CD4-positive, alpha-beta memory T cell (primary cell): ENCODE measurements around the gene HOMER2. TPM values are rescaled to one million over a fixed set of nuclear protein-coding genes. Genes with fewer than 3 reads are reported as not detected.
"Not testable (repeated sequence)": the region's sequence is repeated elsewhere in the genome, so short reads cannot be mapped to it uniquely, and the experiment has no call there.

Experiments used
- CTCF ChIA-PET: fragments of 350-600 bp; sonication (Branson Sonifier 250); formaldehyde crosslinking; loops from one replicate; lab custom pipeline; 2021; ENCODE audit warnings: inconsistent platforms; ENCODE audit not compliant: partially characterized antibody; lab: Charles Lee
- POLR2A ChIA-PET: fragments of 350-600 bp; sonication (Branson Sonifier 250); formaldehyde crosslinking; loops from one replicate; lab custom pipeline; 2021; ENCODE audit not compliant: partially characterized antibody; lab: Charles Lee
- DNase-seq, 5 donors: peaks; one replicate each; pipeline versions ENCODE4 v3.0.0 to v3.0.0-alpha.2; 2020 to 2022; ENCODE audit warnings: mixed read lengths in 1 of 5
- H3K27ac ChIP-seq: one replicate; pipeline ENCODE4 v1.7.0; 2013; ENCODE audit warnings: low read depth, low read length
- H3K27me3 ChIP-seq: 2 replicates; pipeline ENCODE4 v1.7.0; 2013; ENCODE audit warnings: mild to moderate bottlenecking, low read length, moderate library complexity; ENCODE audit not compliant: insufficient read depth
- H3K36me3 ChIP-seq: 2 replicates; pipeline ENCODE4 v1.7.0; 2013; ENCODE audit warnings: mild to moderate bottlenecking, low read length, moderate library complexity; ENCODE audit not compliant: insufficient read depth
- H3K4me1 ChIP-seq: 2 replicates; pipeline ENCODE4 v1.7.0; 2013; ENCODE audit warnings: mild to moderate bottlenecking, low read length, moderate library complexity; ENCODE audit not compliant: insufficient read depth
- H3K4me3 ChIP-seq, 2 donors: one replicate each; pipeline ENCODE4 v1.7.0; 2013; ENCODE audit warnings: low read length in 2 of 2, mild to moderate bottlenecking in 1 of 2
- H3K9me3 ChIP-seq, 2 donors: one replicate each; pipeline ENCODE4 v1.7.0; 2013; ENCODE audit warnings: low read length in 2 of 2, control low read depth in 1 of 2; ENCODE audit not compliant: control insufficient read depth in 1 of 2
- H3K27ac Mint-ChIP-seq, 7 donors: one replicate each; pipeline ENCODE4 v1.8.0; 2020 to 2021; ENCODE audit warnings: mixed read lengths in 7 of 7, mild to moderate bottlenecking in 6 of 7, inconsistent platforms in 3 of 7, moderate library complexity in 3 of 7
- H3K27me3 Mint-ChIP-seq, 2 donors: one replicate each; pipeline ENCODE4 v1.8.0; 2020 to 2021; ENCODE audit warnings: mixed read lengths in 2 of 2
- H3K36me3 Mint-ChIP-seq, 2 donors: one replicate each; pipeline ENCODE4 v1.8.0; 2020 to 2021; ENCODE audit warnings: mixed read lengths in 2 of 2, inconsistent platforms in 1 of 2, mild to moderate bottlenecking in 1 of 2
- H3K4me1 Mint-ChIP-seq, 4 donors: one replicate each; pipeline ENCODE4 v1.8.0; 2020 to 2021; ENCODE audit warnings: mixed read lengths in 4 of 4, mild to moderate bottlenecking in 1 of 4
- H3K4me3 Mint-ChIP-seq, 8 donors: one replicate each; pipeline ENCODE4 v1.8.0; 2020 to 2021; ENCODE audit warnings: mixed read lengths in 8 of 8, mild to moderate bottlenecking in 7 of 8, moderate library complexity in 6 of 8, inconsistent platforms in 3 of 8
- H3K9me3 Mint-ChIP-seq, 8 donors: one replicate each; pipeline ENCODE4 v1.8.0; 2020 to 2021; ENCODE audit warnings: mixed read lengths in 8 of 8, mild to moderate bottlenecking in 5 of 8, inconsistent platforms in 3 of 8, moderate library complexity in 1 of 8
- intact Hi-C: fragments of 100-400 bp; cut with micrococcal nuclease; formaldehyde crosslinking; loops from one replicate; pipeline ENCODE4 v1.15.1; 2023
- polyA plus RNA-seq, 2 donors: library from polyadenylated mRNA; unstranded; fragments of 300-500 nt; fragmentation: Illumina TruSeq; gene quantifications; one replicate each; pipeline ENCODE4 v1.2.3, GENCODE V29; 2021
- total RNA-seq, 2 experiments: library from RNA; stranded (reverse); gene quantifications; one replicate each; pipeline ENCODE4 v1.2.3, GENCODE V29; 2021

The HOMER2 gene
- total and polyA plus RNA-seq, 4 experiments from 2014 or later = 1.5 to 6.5 (median 6.1) TPM; not detected in 1

GRCh38 chr15:82943176-82943575 lies 9.3 kb downstream of the HOMER2 start:
- Mint-ChIP-seq H3K4me1 (no peaks in the 10 kb centered on the region), H3K4me3 (no peak overlapping the region), H3K27me3 (peaks cover 17 to 23% of the 10 kb centered on the region in 2 donors), H3K9me3 (peaks cover 0 to 4% (median under 1%) of the 10 kb centered on the region in 8 donors), H3K36me3 (peaks cover 0 to 4% of the 10 kb centered on the region in 2 donors), H3K27ac (peak overlapping the region in 1 of 7 donors; percentile 24)
- ChIA-PET CTCF (interaction anchor here (1.0 to 1.2 kb wide), 2 partner anchors 19 to 57 kb away, joined by 3 read pairs; no protein-coding TSS in a partner anchor), POLR2A (no interaction called here)
- Histone ChIP-seq H3K4me1 (no peaks in the 10 kb centered on the region), H3K9me3 (no peaks in the 10 kb centered on the region), H3K4me3 (no peak overlapping the region), H3K27me3 (peaks cover 4% of the 10 kb centered on the region), H3K27ac (no peak overlapping the region), H3K36me3 (no peaks in the 10 kb centered on the region)
- no peak for DNase-seq
- intact Hi-C loops = no loop called here

- Histone ChIP-seq H3K36me3 (no peaks in the 10 kb centered on the region), H3K27ac (no peak overlapping the region), H3K4me1 (no peaks in the 10 kb centered on the region), H3K9me3 (no peaks in the 10 kb centered on the region), H3K27me3 (peaks cover 4% of the 10 kb centered on the region), H3K4me3 (no peak overlapping the region)
- ChIA-PET POLR2A (no interaction called here), CTCF (interaction anchor here (1.0 kb wide), 1 partner anchor 19 kb away, joined by 3 read pairs; no protein-coding TSS in a partner anchor)
- peaks cover 17 to 22% of the 10 kb centered on the region in 2 donors for H3K27me3 Mint-ChIP-seq
- peaks cover 0 to 4% (median under 1%) of the 10 kb centered on the region in 8 donors for H3K9me3 Mint-ChIP-seq
- H3K27ac Mint-ChIP-seq = no peak overlapping the region
- H3K36me3 Mint-ChIP-seq = peaks cover 0 to 4% of the 10 kb centered on the region in 2 donors
- no peak overlapping the region for H3K4me3 Mint-ChIP-seq
- DNase-seq = no peak
- H3K4me1 Mint-ChIP-seq = no peaks in the 10 kb centered on the region
- intact Hi-C loops = no loop called here
These were observed 9.8 kb downstream of the HOMER2 start for GRCh38 chr15:82942691-82943090.

GRCh38 chr15:82939678-82940077 lies 12.8 kb downstream of the HOMER2 start:
- H3K4me3 ChIP-seq, H3K9me3 ChIP-seq, H3K4me3 Mint-ChIP-seq, POLR2A ChIA-PET, DNase-seq, H3K4me1 ChIP-seq, H3K36me3 ChIP-seq, H3K9me3 Mint-ChIP-seq, H3K4me1 Mint-ChIP-seq, H3K27ac Mint-ChIP-seq, H3K36me3 Mint-ChIP-seq, H3K27me3 ChIP-seq, H3K27ac ChIP-seq, intact Hi-C loops: not testable (repeated sequence)
- peaks cover 8 to 20% of the 10 kb centered on the region in 2 donors for H3K27me3 Mint-ChIP-seq
- CTCF ChIA-PET = interaction anchor here (0.5 kb wide), 1 partner anchor 214 kb away, joined by 3 read pairs; no protein-coding TSS in a partner anchor

GRCh38 chr15:82937712-82938058 lies 14.8 kb downstream of the HOMER2 start:
- Mint-ChIP-seq H3K9me3 (peaks cover 0 to 4% (median 0%) of the 10 kb centered on the region in 8 donors), H3K27ac (no peak overlapping the region), H3K4me1 (peaks cover 0 to 2% (median 0%) of the 10 kb centered on the region in 4 donors), H3K27me3 (peaks cover 5 to 15% of the 10 kb centered on the region in 2 donors), H3K4me3 (no peak overlapping the region), H3K36me3 (peaks cover 0 to 4% of the 10 kb centered on the region in 2 donors)
- intact Hi-C loops = no loop called here
- no peaks in the 10 kb centered on the region for H3K27me3 ChIP-seq
- no peaks in the 10 kb centered on the region for H3K9me3 ChIP-seq
- no peaks in the 10 kb centered on the region for H3K36me3 ChIP-seq
- H3K4me3 ChIP-seq = no peak overlapping the region
- H3K4me1 ChIP-seq = no peaks in the 10 kb centered on the region
- ChIA-PET CTCF (no interaction called here), POLR2A (no interaction called here)
- no peak overlapping the region for H3K27ac ChIP-seq
- no peak for DNase-seq

- POLR2A ChIA-PET = no interaction called here
- Histone ChIP-seq H3K27ac (no peak overlapping the region), H3K4me1 (no peaks in the 10 kb centered on the region), H3K9me3 (no peaks in the 10 kb centered on the region), H3K27me3 (no peaks in the 10 kb centered on the region), H3K36me3 (no peaks in the 10 kb centered on the region), H3K4me3 (no peak overlapping the region)
- no peak overlapping the region for H3K27ac Mint-ChIP-seq
- H3K9me3 Mint-ChIP-seq = peaks cover 0 to 4% (median 0%) of the 10 kb centered on the region in 8 donors
- H3K4me3 Mint-ChIP-seq = no peak overlapping the region
- CTCF ChIA-PET = no interaction called here
- peaks cover 5 to 15% of the 10 kb centered on the region in 2 donors for H3K27me3 Mint-ChIP-seq
- DNase-seq = no peak
- peaks cover 0 to 2% (median 0%) of the 10 kb centered on the region in 4 donors for H3K4me1 Mint-ChIP-seq
- H3K36me3 Mint-ChIP-seq = peaks cover 0 to 4% of the 10 kb centered on the region in 2 donors
- intact Hi-C loops = no loop called here
These were observed 15.4 kb downstream of the HOMER2 start for GRCh38 chr15:82936966-82937711.

- H3K9me3 Mint-ChIP-seq = peaks cover 0 to 4% (median 0%) of the 10 kb centered on the region in 8 donors
These were observed 17.1 kb downstream of the HOMER2 start for GRCh38 chr15:82935382-82935781.

GRCh38 chr15:82934100-82934880 lies 18.2 kb downstream of the HOMER2 start:
- H3K36me3 ChIP-seq = no peaks in the 10 kb centered on the region
- no peaks in the 10 kb centered on the region for H3K27me3 ChIP-seq
- intact Hi-C loops = no loop called here
- DNase-seq = no peak
- H3K9me3 ChIP-seq = no peaks in the 10 kb centered on the region
- peak overlapping the region in 1 of 7 donors; percentile 23 for H3K27ac Mint-ChIP-seq
- peaks cover 2 to 9% of the 10 kb centered on the region in 2 donors for H3K27me3 Mint-ChIP-seq
- ChIA-PET POLR2A (no interaction called here), CTCF (no interaction called here)
- H3K4me3 Mint-ChIP-seq = no peak overlapping the region
- peaks cover 0 to 4% of the 10 kb centered on the region in 2 donors for H3K36me3 Mint-ChIP-seq
- H3K9me3 Mint-ChIP-seq = peaks cover 0 to 4% (median 0%) of the 10 kb centered on the region in 8 donors
- peaks cover 0 to 2% (median 0%) of the 10 kb centered on the region in 4 donors for H3K4me1 Mint-ChIP-seq
- no peak overlapping the region for H3K27ac ChIP-seq
- no peaks in the 10 kb centered on the region for H3K4me1 ChIP-seq
- no peak overlapping the region for H3K4me3 ChIP-seq

More at GRCh38 chr15:82935382-82935781, 17.1 kb downstream of the HOMER2 start:
- ChIA-PET CTCF (no interaction called here), POLR2A (no interaction called here)
- DNase-seq = no peak
- no peaks in the 10 kb centered on the region for H3K36me3 ChIP-seq
- Mint-ChIP-seq H3K4me3 (no peak overlapping the region), H3K27ac (peak overlapping the region in 1 of 7 donors; percentile 50), H3K4me1 (peaks cover 0 to 2% (median 0%) of the 10 kb centered on the region in 4 donors), H3K36me3 (peaks cover 0 to 4% of the 10 kb centered on the region in 2 donors), H3K27me3 (peaks cover 2 to 9% of the 10 kb centered on the region in 2 donors)
- no peaks in the 10 kb centered on the region for H3K4me1 ChIP-seq
- H3K4me3 ChIP-seq = no peak overlapping the region
- no peaks in the 10 kb centered on the region for H3K9me3 ChIP-seq
- intact Hi-C loops = no loop called here
- H3K27ac ChIP-seq = no peak overlapping the region
- no peaks in the 10 kb centered on the region for H3K27me3 ChIP-seq
